Endothelial cell of umbilical vein (primary cell): ENCODE measurements around the gene PLEKHG5. TPM values are rescaled to one million over a fixed set of nuclear protein-coding genes. Genes with fewer than 3 reads are reported as not detected.

Experiments used
- BruUV-seq: library from RNA; stranded (reverse); fragments of 400-500 nt; replicated peaks from 2 replicates; lab custom pipeline; 2021; lab: Mats Ljungman, UMichigan
- CTCF ChIA-PET: fragments of 300-600, 350-600 bp; sonication (Branson Sonifier 250); formaldehyde crosslinking; loops from one replicate; lab custom pipeline; 2021; ENCODE audit warnings: antibody characterized with exemption, inconsistent platforms; lab: Charles Lee
- POLR2A ChIA-PET: fragments of 300-600, 350-600 bp; sonication (Branson Sonifier 250); formaldehyde crosslinking; loops from one replicate; lab custom pipeline; 2021; ENCODE audit warnings: antibody characterized with exemption, inconsistent platforms; lab: Charles Lee
- DNase-seq: peaks from one replicate; pipeline ENCODE4 v3.0.0-alpha.2; 2011; ENCODE audit warnings: low read depth, low spot score
- FAIRE-seq: peaks from 2 replicates; lab custom pipeline; 2011; peaks lifted over from hg19 to GRCh38; lab: Jason Lieb, UNC
- H2AFZ ChIP-seq: 2 replicates; pipeline ENCODE4 v1.6.0; 2012; ENCODE audit warnings: low read depth, low read length, control low read depth, inconsistent platforms
- H3K27ac ChIP-seq: 2 replicates; pipeline ENCODE4 v1.5.1; 2011; ENCODE audit warnings: low read depth, mild to moderate bottlenecking, control low read depth, low read length, moderate library complexity; ENCODE audit not compliant: insufficient read depth
- H3K27me3 ChIP-seq, 2 experiments: 2 replicates each; pipeline versions ENCODE4 v1.6.0 to v1.6.1; 2011; ENCODE audit warnings: low read length in 2 of 2, mixed read lengths in 1 of 2; ENCODE audit not compliant: control insufficient read depth in 2 of 2, insufficient read depth in 2 of 2
- H3K36me3 ChIP-seq, 2 experiments: 2 replicates in 1 of 2; 3 replicates in 1 of 2; pipeline ENCODE4 v1.5.1; 2011; ENCODE audit warnings: low read length in 2 of 2, mild to moderate bottlenecking in 1 of 2, moderate library complexity in 1 of 2; ENCODE audit not compliant: control insufficient read depth in 2 of 2, insufficient read depth in 2 of 2; ENCODE audit errors: extremely low read depth in 1 of 2
- H3K4me1 ChIP-seq: 3 replicates; pipeline ENCODE4 v1.5.1; 2011; ENCODE audit warnings: mild to moderate bottlenecking, low read length; ENCODE audit not compliant: control insufficient read depth, insufficient read depth; ENCODE audit errors: extremely low read depth
- H3K4me2 ChIP-seq: 2 replicates; pipeline ENCODE4 v1.6.1; 2011; ENCODE audit warnings: low read length, control low read depth, mixed read lengths; ENCODE audit not compliant: insufficient read depth
- H3K4me3 ChIP-seq, 3 experiments: fragments of 200-600 bp in 1 of 3; sonication (generic), shearing (Covaris generic) in 1 of 3; replicated peaks in 1 of 3; 2 replicates each; pipeline ENCODE4 v1.5.1; 2011 to 2016; ENCODE audit warnings: control low read depth in 3 of 3, low read length in 3 of 3, mild to moderate bottlenecking in 2 of 3, inconsistent platforms in 1 of 3, low read depth in 1 of 3, moderate library complexity in 1 of 3; ENCODE audit not compliant: insufficient read depth in 1 of 3
- H3K79me2 ChIP-seq: 2 replicates; pipeline ENCODE4 v1.6.0; 2012; ENCODE audit warnings: low read length, inconsistent platforms; ENCODE audit not compliant: control insufficient read depth, insufficient read depth
- H3K9ac ChIP-seq: replicated peaks from 2 replicates; pipeline ENCODE3; 2011; ENCODE audit warnings: low read length, control low read depth; ENCODE audit not compliant: insufficient read depth; ENCODE audit errors: extremely low read depth
- H3K9me1 ChIP-seq: replicated peaks from 3 replicates; pipeline ENCODE4 v1.6.0; 2011; ENCODE audit warnings: mild to moderate bottlenecking, low read length; ENCODE audit not compliant: control insufficient read depth, insufficient read depth; ENCODE audit errors: extremely low read depth
- H3K9me3 ChIP-seq: replicated peaks from 2 replicates; pipeline ENCODE4 v1.5.1; 2012; ENCODE audit warnings: low read length, inconsistent platforms; ENCODE audit not compliant: control insufficient read depth, insufficient read depth
- H4K20me1 ChIP-seq: replicated peaks from 2 replicates; pipeline ENCODE3; 2011; ENCODE audit warnings: mild to moderate bottlenecking, low read length; ENCODE audit not compliant: control insufficient read depth, insufficient read depth; ENCODE audit errors: extremely low read depth
- CTCF ChIP-seq, 2 donors: IDR thresholded peaks; 1 replicate in 1 of 2; 2 replicates in 1 of 2; pipeline ENCODE4 v1.5.1; 2011; ENCODE audit warnings: low read length in 2 of 2, mild to moderate bottlenecking in 2 of 2, moderate library complexity in 2 of 2, control low read depth in 1 of 2, inconsistent platforms in 1 of 2, low read depth in 1 of 2; ENCODE audit not compliant: insufficient read depth in 1 of 2; ENCODE audit errors: extremely low read depth in 1 of 2
- EZH2 ChIP-seq: IDR thresholded peaks from 2 replicates; pipeline ENCODE4 v1.6.1; 2012; ENCODE audit warnings: borderline replicate concordance, low read depth, mild to moderate bottlenecking, moderate library complexity, low read length, inconsistent platforms; ENCODE audit not compliant: severe bottlenecking
- MYC ChIP-seq: IDR thresholded peaks from one replicate; pipeline ENCODE4 v1.6.1; 2011; ENCODE audit warnings: mild to moderate bottlenecking, low read depth, low read length
- POLR2A ChIP-seq: IDR thresholded peaks from 2 replicates; pipeline ENCODE4 v1.6.1; 2012; ENCODE audit warnings: low read depth, mild to moderate bottlenecking, control low read depth, low read length
- POLR2AphosphoS5 ChIP-seq: IDR thresholded peaks from 2 replicates; pipeline ENCODE4 v1.6.1; 2012; ENCODE audit warnings: low read depth, mild to moderate bottlenecking, control low read depth, low read length, moderate library complexity; ENCODE audit not compliant: insufficient read depth
- dilution Hi-C: fragments of 300-500 bp; cut with MboI; formaldehyde crosslinking; loops from one replicate; pipeline ENCODE4 v1.15.0; 2019; ENCODE audit warnings: low sequenced_read_pairs; ENCODE audit not compliant: extremely low pct_ligation_motif_present
- intact Hi-C: fragments of 100-400 bp; cut with micrococcal nuclease; formaldehyde crosslinking; loops from one replicate; pipeline ENCODE4 v1.10.0; 2022
- polyA plus RNA-seq, 4 experiments: library from polyadenylated mRNA; depleted of rRNA in 3 of 4; stranded (reverse) in 3 of 4; unstranded in 1 of 4; fragments of >200 nt; gene quantifications; 2 replicates each; pipeline versions ENCODE4 v1.2.1 to v1.2.3, GENCODE V29; 2011 to 2012; ENCODE audit warnings: missing spikeins in 1 of 4
- total RNA-seq: library from RNA; stranded (reverse); gene quantifications from 2 replicates; pipeline ENCODE4 v1.2.3, GENCODE V29; 2021
- TF ChIP-seq, protein P1 (sequence below): IDR thresholded peaks from 2 replicates; pipeline ENCODE4 v1.6.1; 2011; ENCODE audit not compliant: insufficient read depth, insufficient read length

PLEKHG5 gene
- total and polyA plus RNA-seq, 2 donors (not counting 3 experiments of a cell fraction or from before 2014, with no cell fraction given), result 30.6 to 56.9 TPM

GRCh38 chr1:6424619-6425593 is 66.6 kb downstream of the PLEKHG5 start, which contains the start of gene ESPN:
Gene ESPN, plus strand, starts transcription at chr1:6424776. Its CDS starts 180 bp downstream, at chr1:6424956.
- no TSS peak for BruUV-seq
- POLR2A ChIA-PET, result no interaction called here
- DNase-seq, result no peak
- H3K27ac ChIP-seq, result peak within 1 kb of the TSS; percentile 83
- H3K36me3 ChIP-seq, result no peaks in the 10 kb centered on the region
- TF ChIP-seq EZH2, result no peak
- TF ChIP-seq CTCF (IDR thresholded peaks at IDR 0.05; ENCODE audit: extremely low read depth in 1 of 2, insufficient read depth in 1 of 2, low read depth in 1 of 2, low read length in 2 of 2), result no peak
- TF ChIP-seq, protein P1, sequence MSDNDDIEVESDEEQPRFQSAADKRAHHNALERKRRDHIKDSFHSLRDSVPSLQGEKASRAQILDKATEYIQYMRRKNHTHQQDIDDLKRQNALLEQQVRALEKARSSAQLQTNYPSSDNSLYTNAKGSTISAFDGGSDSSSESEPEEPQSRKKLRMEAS, result peak; percentile 4
- TF ChIP-seq MYC, result no peak
- TF ChIP-seq POLR2A, result no peak
- peak; percentile 33 for TF ChIP-seq POLR2AphosphoS5
- H4K20me1 ChIP-seq, result no peaks in the 10 kb centered on the region
- peak within 1 kb of the TSS in 1 of 3 experiments; percentile 9 for H3K4me3 ChIP-seq
- dilution Hi-C loops, result no loop called here
- H3K4me2 ChIP-seq, result peak within 1 kb of the TSS; percentile 75
- intact Hi-C loops, result loop anchor here (1.0 to 5.0 kb wide), 4 partner anchors 163 to 373 kb away; partner anchors contain the start of genes GPR153 and ICMT
- FAIRE-seq, result no peak
- CTCF ChIA-PET, result interaction anchor here (1.0 to 11.1 kb wide), 2 partner anchors 12 to 77 kb away, joined by 3 to 202 read pairs; no protein-coding TSS in a partner anchor
- H3K79me2 ChIP-seq, result no peaks in the 10 kb centered on the region
- peaks cover 34% of the 10 kb centered on the region for H3K4me1 ChIP-seq
- peak within 1 kb of the TSS; percentile 46 for H2AFZ ChIP-seq
- no peaks in the 10 kb centered on the region for H3K9me3 ChIP-seq
- peaks cover 0 to 3% of the 10 kb centered on the region in 2 experiments for H3K27me3 ChIP-seq
- no peaks in the 10 kb centered on the region for H3K9me1 ChIP-seq
- H3K9ac ChIP-seq, result peak within 1 kb of the TSS; percentile 21
